ENCODE data around the gene OLFML2A. TPM values are rescaled to one million over a fixed set of nuclear protein-coding genes. Genes with fewer than 3 reads are reported as not detected.
"Not testable (repeated sequence)": the region's sequence is repeated elsewhere in the genome, so short reads cannot be mapped to it uniquely, and the experiment has no call there.

OLFML2A gene
- total RNA-seq, 1 donor = 29.7 TPM

- H3K4me2 ChIP-seq (ENCODE audit: insufficient read depth, low read length) = peak overlapping the region; percentile 44
- peak overlapping the region; percentile 7 for H3K27ac ChIP-seq (ENCODE audit: low read depth, low read length)
- H3K36me3 ChIP-seq (ENCODE audit: insufficient read depth, low read length) = no peaks in the 10 kb centered on the region
- no peaks in the 10 kb centered on the region for H3K27me3 ChIP-seq (ENCODE audit: insufficient read depth, low read length)
- no peaks in the 10 kb centered on the region for H3K9me3 ChIP-seq (ENCODE audit: low read depth, low read length)
- peaks cover 10% of the 10 kb centered on the region for H3K4me1 ChIP-seq (ENCODE audit: insufficient read depth, low read length)
- DNase-seq (ENCODE audit: insufficient read length, low spot score, missing footprints) = peak; percentile 43
- H4K20me1 ChIP-seq (ENCODE audit: insufficient read depth, low read length) = no peaks in the 10 kb centered on the region
- H3K79me2 ChIP-seq (ENCODE audit: insufficient read depth, low read length) = no peaks in the 10 kb centered on the region
- TF ChIP-seq CTCF (IDR thresholded peaks at IDR 0.05; ENCODE audit: extremely low read depth, low read depth, low read length) = no peak
- no peak overlapping the region for H3K4me3 ChIP-seq (ENCODE audit: insufficient read depth, low read length)
- H2AFZ ChIP-seq (ENCODE audit: low read length) = peak overlapping the region; percentile 62
These were observed 41.8 kb upstream of the OLFML2A start for GRCh38 chr9:124735121-124735520.

- H3K9me3 ChIP-seq (ENCODE audit: low read depth, low read length); H3K27ac ChIP-seq (ENCODE audit: low read depth, low read length); H3K36me3 ChIP-seq (ENCODE audit: insufficient read depth, low read length); H3K4me2 ChIP-seq (ENCODE audit: insufficient read depth, low read length); H3K27me3 ChIP-seq (ENCODE audit: insufficient read depth, low read length); H2AFZ ChIP-seq (ENCODE audit: low read length); H3K4me3 ChIP-seq (ENCODE audit: insufficient read depth, low read length); H3K79me2 ChIP-seq (ENCODE audit: insufficient read depth, low read length); DNase-seq (ENCODE audit: insufficient read length, low spot score, missing footprints); H4K20me1 ChIP-seq (ENCODE audit: insufficient read depth, low read length): not testable (repeated sequence)
- peaks cover 10% of the 10 kb centered on the region for H3K4me1 ChIP-seq (ENCODE audit: insufficient read depth, low read length)
These were observed 38.9 kb upstream of the OLFML2A start for GRCh38 chr9:124738075-124738474.

DNA sequence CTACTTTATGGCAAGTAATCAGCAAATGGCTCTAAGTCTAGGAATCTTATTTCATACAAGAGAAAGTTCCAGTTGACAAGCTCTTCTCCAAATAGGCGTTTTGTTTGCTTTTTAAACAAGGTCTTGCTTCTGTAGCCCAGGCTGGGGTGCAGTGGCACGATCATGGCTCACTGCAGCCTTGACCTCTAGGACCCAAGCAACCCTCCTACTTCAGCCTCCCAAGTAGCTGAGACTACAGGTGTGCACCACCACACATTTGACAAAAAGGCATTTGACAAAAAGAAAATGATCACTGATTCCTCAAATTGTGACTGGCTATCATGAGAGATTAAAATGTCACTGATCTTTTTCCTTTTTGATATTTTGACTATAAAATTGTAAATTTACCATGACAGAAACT, 37.6 kb upstream of the OLFML2A start:
- Histone ChIP-seq H3K4me3 (ENCODE audit: insufficient read depth, low read length) (no peak overlapping the region), H3K27me3 (ENCODE audit: insufficient read depth, low read length) (no peaks in the 10 kb centered on the region), H3K79me2 (ENCODE audit: insufficient read depth, low read length) (no peaks in the 10 kb centered on the region), H3K27ac (ENCODE audit: low read depth, low read length) (no peak overlapping the region), H3K4me1 (ENCODE audit: insufficient read depth, low read length) (peaks cover 10% of the 10 kb centered on the region), H3K9me3 (ENCODE audit: low read depth, low read length) (no peaks in the 10 kb centered on the region), H3K36me3 (ENCODE audit: insufficient read depth, low read length) (no peaks in the 10 kb centered on the region), H4K20me1 (ENCODE audit: insufficient read depth, low read length) (no peaks in the 10 kb centered on the region), H2AFZ (ENCODE audit: low read length) (no peak overlapping the region), H3K4me2 (ENCODE audit: insufficient read depth, low read length) (no peak overlapping the region)
- no peak for DNase-seq (ENCODE audit: insufficient read length, low spot score, missing footprints)
- no peak for TF ChIP-seq CTCF (IDR thresholded peaks at IDR 0.05; ENCODE audit: extremely low read depth, low read depth, low read length)

DNA sequence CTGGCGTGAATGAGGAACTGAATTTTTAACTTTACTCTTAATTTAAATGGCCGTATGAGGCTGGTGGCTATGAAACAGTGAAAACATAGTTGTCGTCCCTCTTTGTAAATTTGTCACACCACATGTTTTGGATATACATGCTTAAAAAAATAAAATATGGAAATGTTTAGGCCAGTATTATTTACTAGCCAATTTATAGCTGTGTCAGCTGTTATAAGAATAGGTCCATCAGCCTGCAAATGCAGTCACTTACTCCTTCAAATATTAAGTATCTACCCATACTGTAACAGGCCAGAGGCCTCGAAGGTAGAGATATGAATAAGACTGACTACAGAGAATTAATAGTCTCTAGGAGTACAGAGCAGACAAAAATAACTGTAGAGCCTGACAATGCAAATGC, 35.8 kb upstream of the OLFML2A start:
- no peak for TF ChIP-seq CTCF (IDR thresholded peaks at IDR 0.05; ENCODE audit: extremely low read depth, low read depth, low read length)
- Histone ChIP-seq H2AFZ (ENCODE audit: low read length) (no peak overlapping the region), H3K4me1 (ENCODE audit: insufficient read depth, low read length) (no peaks in the 10 kb centered on the region), H4K20me1 (ENCODE audit: insufficient read depth, low read length) (no peaks in the 10 kb centered on the region), H3K27me3 (ENCODE audit: insufficient read depth, low read length) (no peaks in the 10 kb centered on the region), H3K4me3 (ENCODE audit: insufficient read depth, low read length) (no peak overlapping the region), H3K4me2 (ENCODE audit: insufficient read depth, low read length) (no peak overlapping the region), H3K27ac (ENCODE audit: low read depth, low read length) (no peak overlapping the region), H3K36me3 (ENCODE audit: insufficient read depth, low read length) (no peaks in the 10 kb centered on the region), H3K9me3 (ENCODE audit: low read depth, low read length) (no peaks in the 10 kb centered on the region), H3K79me2 (ENCODE audit: insufficient read depth, low read length) (no peaks in the 10 kb centered on the region)
- no peak for DNase-seq (ENCODE audit: insufficient read length, low spot score, missing footprints)
